HepG2 (cell line): ENCODE measurements around the gene TNFAIP8L2. TPM values are rescaled to one million over a fixed set of nuclear protein-coding genes. Genes with fewer than 3 reads are reported as not detected.
A peak's percentile ranks its signal among the peaks of the same experiment; 100 is the strongest.

ENCODE experiments used
- ATAC-seq: fragments of 200-7000 bp; cut with Tn5 transposase; 3 replicates; pipeline ENCODE4 v1.9.1; 2020; ENCODE audit warnings: mild to moderate bottlenecking, moderate library complexity
- BruUV-seq: library from RNA; stranded (reverse); fragments of 400-500 nt; replicated peaks from 2 replicates; lab custom pipeline; 2021; lab: Mats Ljungman, UMichigan
- CTCF ChIA-PET: fragments of 300-600 bp; formaldehyde crosslinking; extraction: SDS; loops from one replicate; lab custom pipeline; 2021; ENCODE audit warnings: low total read pairs, inconsistent platforms, low intra/inter-chr PET ratio; lab: Yijun Ruan, JAX
- POLR2A ChIA-PET: fragments of 350-600 bp; sonication (Branson Sonifier 250); formaldehyde crosslinking; loops from one replicate; lab custom pipeline; 2020; ENCODE audit warnings: antibody characterized with exemption, inconsistent platforms; lab: Yijun Ruan, JAX
- DNase-seq: peaks from one replicate; pipeline ENCODE4 v3.0.0-alpha.2; 2015; ENCODE audit warnings: low spot score
- FAIRE-seq: peaks from 3 replicates; lab custom pipeline; 2011; peaks lifted over from hg19 to GRCh38; lab: Jason Lieb, UNC
- H2AFZ ChIP-seq: one replicate; pipeline ENCODE4 v1.6.1; 2011; ENCODE audit warnings: low read length, inconsistent platforms
- H3K27ac ChIP-seq: fragments of 300-600 bp; 3 replicates; pipeline ENCODE4 v1.8.0; 2011; ENCODE audit warnings: mixed run types, mild to moderate bottlenecking, mixed read lengths, low read length, inconsistent platforms; ENCODE audit not compliant: insufficient read depth; ENCODE audit errors: extremely low read length
- H3K27me3 ChIP-seq, 2 experiments: fragments of 200-600 bp in 1 of 2; 2 replicates in 1 of 2; 3 replicates in 1 of 2; pipeline versions ENCODE4 v1.6.0 to v1.8.0; 2011; ENCODE audit warnings: low read length in 2 of 2, mild to moderate bottlenecking in 2 of 2, moderate library complexity in 2 of 2, inconsistent platforms in 1 of 2; ENCODE audit not compliant: insufficient read depth in 2 of 2, control insufficient read depth in 1 of 2
- H3K36me3 ChIP-seq, 2 experiments: fragments of 200-600 bp in 1 of 2; replicated peaks in 1 of 2; 2 replicates in 1 of 2; 3 replicates in 1 of 2; pipeline versions ENCODE4 v1.5.1 to v1.8.0; 2011; ENCODE audit warnings: low read length in 2 of 2, inconsistent platforms in 1 of 2; ENCODE audit not compliant: insufficient read depth in 2 of 2, control insufficient read depth in 1 of 2
- H3K4me1 ChIP-seq: 2 replicates; pipeline ENCODE4 v1.5.1; 2012; ENCODE audit warnings: low read length, inconsistent platforms; ENCODE audit not compliant: insufficient read depth
- H3K4me2 ChIP-seq: 2 replicates; pipeline ENCODE4 v1.6.0; 2011; ENCODE audit warnings: low read depth, low read length, inconsistent platforms
- H3K4me3 ChIP-seq, 3 experiments: fragments of 200-600 bp in 1 of 3; sonication (generic), shearing (Covaris generic) in 1 of 3; replicated peaks in 1 of 3; 2 replicates each; pipeline ENCODE4 v1.5.1; 2011 to 2016; ENCODE audit warnings: low read length in 3 of 3, inconsistent platforms in 2 of 3, low read depth in 2 of 3, mild to moderate bottlenecking in 2 of 3, control low read depth in 1 of 3, mixed read lengths in 1 of 3; ENCODE audit not compliant: insufficient read depth in 1 of 3
- H3K79me2 ChIP-seq: one replicate; pipeline ENCODE4 v1.6.1; 2011; ENCODE audit warnings: low read length, inconsistent platforms; ENCODE audit not compliant: insufficient read depth
- H3K9ac ChIP-seq: 2 replicates; pipeline ENCODE4 v1.6.0; 2011; ENCODE audit warnings: mild to moderate bottlenecking, low read depth, low read length, inconsistent platforms; ENCODE audit not compliant: insufficient read depth
- H3K9me3 ChIP-seq: 2 replicates; pipeline ENCODE4 v1.5.1; 2012; ENCODE audit warnings: mild to moderate bottlenecking, low read length
- H4K20me1 ChIP-seq: 2 replicates; pipeline ENCODE4 v1.6.0; 2011; ENCODE audit warnings: inconsistent platforms, mild to moderate bottlenecking, low read length, moderate library complexity; ENCODE audit not compliant: insufficient read depth
- ATF3 ChIP-seq: sonication (generic); formaldehyde crosslinking; IDR thresholded peaks from 2 replicates; pipeline ENCODE4 v1.4.0; 2020; ENCODE audit warnings: missing genetic modification reagents
- ATF4 ChIP-seq, 2 experiments: fragments of 450-650 bp in 1 of 2; sonication (generic) in 1 of 2; formaldehyde crosslinking; IDR thresholded peaks; 2 replicates each; pipeline versions ENCODE4 v1.5.0 to v1.8.0; 2020 to 2022; ENCODE audit warnings: mild to moderate bottlenecking in 1 of 2, missing genetic modification reagents in 1 of 2
- CREB1 ChIP-seq, 2 experiments: fragments of 450-650 bp in 1 of 2; IDR thresholded peaks; 2 replicates each; pipeline ENCODE4 v1.6.1; 2016 to 2017; ENCODE audit warnings: control low read depth in 1 of 2, mild to moderate bottlenecking in 1 of 2, missing compliant biosample characterization in 1 of 2, missing genetic modification characterization in 1 of 2
- GATAD1 ChIP-seq: IDR thresholded peaks from 2 replicates; pipeline ENCODE4 v1.6.1; 2016; ENCODE audit warnings: missing genetic modification reagents, missing compliant biosample characterization
- PHF20 ChIP-seq: sonication (generic); formaldehyde crosslinking; IDR thresholded peaks from 2 replicates; pipeline ENCODE4 v1.5.0; 2020; ENCODE audit warnings: mild to moderate bottlenecking, missing genetic modification reagents
- ZMYM2 ChIP-seq: sonication (generic); formaldehyde crosslinking; IDR thresholded peaks from 2 replicates; pipeline ENCODE4 v1.8.0; 2022; ENCODE audit warnings: mild to moderate bottlenecking, missing genetic modification reagents
- ZNF382 ChIP-seq: sonication (generic); formaldehyde crosslinking; IDR thresholded peaks from 2 replicates; pipeline ENCODE4 v1.5.0; 2020; ENCODE audit warnings: missing genetic modification reagents, mild to moderate bottlenecking, borderline replicate concordance
- ZNF644 ChIP-seq: IDR thresholded peaks from 2 replicates; pipeline ENCODE4 v1.6.1; 2016; ENCODE audit warnings: low read depth
- ZNF770 ChIP-seq: sonication (generic); formaldehyde crosslinking; IDR thresholded peaks from 2 replicates; pipeline ENCODE4 v1.5.0; 2020; ENCODE audit warnings: mild to moderate bottlenecking, missing genetic modification reagents
- WGBS: methylation state at CpG from one replicate; pipeline ENCODE4 v1.1.6; 2017; ENCODE audit warnings: low lambda C conversion rate; 5-methylcytosine and 5-hydroxymethylcytosine counted together
- in situ Hi-C: cut with HindIII; loops from 2 replicates; pipeline ENCODE4 v1.10.0; 2017; ENCODE audit warnings: low pct_unique_long_range_greater_than_20kb; ENCODE audit not compliant: extremely low pct_ligation_motif_present
- intact Hi-C: fragments of 100-400 bp; cut with micrococcal nuclease; formaldehyde crosslinking; loops from one replicate; pipeline ENCODE4 v1.10.0; 2022; ENCODE audit not compliant: unreplicated experiment
- polyA plus RNA-seq, 8 experiments: library from polyadenylated mRNA; depleted of rRNA in 3 of 8; stranded (reverse) in 7 of 8; unstranded in 1 of 8; fragments of >200 nt; fragmentation: Illumina TruSeq in 4 of 8; extraction: Trizol in 4 of 8; gene quantifications; 2 replicates each; pipeline versions ENCODE4 v1.2.1 to v1.2.3, GENCODE V29; 2011 to 2016; ENCODE audit warnings: low read depth in 4 of 8, missing spikeins in 1 of 8, mixed read lengths in 1 of 8; ENCODE audit not compliant: insufficient read depth in 1 of 8
- total RNA-seq, 5 experiments: library from RNA; depleted of rRNA; stranded (reverse); fragments of >200 nt; fragmentation: Illumina TruSeq; extraction: Trizol; gene quantifications; 2 replicates each; pipeline ENCODE4 v1.2.3, GENCODE V29; 2016; ENCODE audit warnings: low read depth in 1 of 5
- TF ChIP-seq, protein P1 (sequence below): sonication (generic); formaldehyde crosslinking; IDR thresholded peaks from 2 replicates; pipeline ENCODE4 v1.4.0; 2020; ENCODE audit warnings: missing genetic modification reagents, borderline replicate concordance
- TF ChIP-seq, protein P2 (sequence below): sonication (generic); formaldehyde crosslinking; IDR thresholded peaks from 2 replicates; pipeline ENCODE4 v1.4.0; 2020; ENCODE audit warnings: missing genetic modification reagents, borderline replicate concordance

The TNFAIP8L2 gene
- total and polyA plus RNA-seq, 2 of the 13 experiments (the other 11 are each of a cell fraction or from before 2014, with no cell fraction given): not detected

DNA sequence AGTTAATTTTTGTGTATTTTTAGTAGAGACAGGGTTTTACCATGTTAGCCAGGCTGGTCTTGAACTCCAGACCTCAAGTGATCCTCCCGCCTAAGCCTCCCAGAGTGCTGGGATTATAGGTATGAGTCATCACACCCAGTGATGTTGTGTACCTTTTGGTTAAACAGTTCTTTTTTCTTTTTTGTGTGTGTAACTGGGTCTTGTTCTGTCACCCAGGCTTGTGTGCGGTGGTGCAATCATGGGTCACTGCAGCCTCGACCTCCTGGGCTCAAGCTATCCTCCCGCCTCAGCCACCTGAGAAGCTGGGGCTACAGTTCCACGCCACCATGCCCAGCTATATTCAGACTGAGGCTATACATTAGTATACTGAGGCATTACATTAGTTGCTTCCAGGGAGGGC lies 48.1 kb upstream of the TNFAIP8L2 start:
- Histone ChIP-seq H3K9ac (no peak overlapping the region), H2AFZ (no peak overlapping the region), H3K79me2 (no peaks in the 10 kb centered on the region), H4K20me1 (no peaks in the 10 kb centered on the region), H3K9me3 (no peaks in the 10 kb centered on the region), H3K4me2 (peak overlapping the region; percentile 62; the same call in 1 of the 2 replicates), H3K36me3 (no peaks in the 10 kb centered on the region), H3K27me3 (no peaks in the 10 kb centered on the region), H3K4me3 (no peak overlapping the region), H3K4me1 (peaks cover 24% of the 10 kb centered on the region), H3K27ac (no peak overlapping the region)
- no TSS peak for BruUV-seq
- intact Hi-C loops: no loop called here
- peak; percentile 78 for ATAC-seq
- peak; percentile 61 for DNase-seq
- ChIA-PET CTCF (no interaction called here), POLR2A (no interaction called here)
- FAIRE-seq: peak; percentile 55
- 9% methylated on average over 5 of the region's 5 CpGs for WGBS
- in situ Hi-C loops: no loop called here
- TF ChIP-seq ATF3: peak; percentile 87
- TF ChIP-seq, protein P1, sequence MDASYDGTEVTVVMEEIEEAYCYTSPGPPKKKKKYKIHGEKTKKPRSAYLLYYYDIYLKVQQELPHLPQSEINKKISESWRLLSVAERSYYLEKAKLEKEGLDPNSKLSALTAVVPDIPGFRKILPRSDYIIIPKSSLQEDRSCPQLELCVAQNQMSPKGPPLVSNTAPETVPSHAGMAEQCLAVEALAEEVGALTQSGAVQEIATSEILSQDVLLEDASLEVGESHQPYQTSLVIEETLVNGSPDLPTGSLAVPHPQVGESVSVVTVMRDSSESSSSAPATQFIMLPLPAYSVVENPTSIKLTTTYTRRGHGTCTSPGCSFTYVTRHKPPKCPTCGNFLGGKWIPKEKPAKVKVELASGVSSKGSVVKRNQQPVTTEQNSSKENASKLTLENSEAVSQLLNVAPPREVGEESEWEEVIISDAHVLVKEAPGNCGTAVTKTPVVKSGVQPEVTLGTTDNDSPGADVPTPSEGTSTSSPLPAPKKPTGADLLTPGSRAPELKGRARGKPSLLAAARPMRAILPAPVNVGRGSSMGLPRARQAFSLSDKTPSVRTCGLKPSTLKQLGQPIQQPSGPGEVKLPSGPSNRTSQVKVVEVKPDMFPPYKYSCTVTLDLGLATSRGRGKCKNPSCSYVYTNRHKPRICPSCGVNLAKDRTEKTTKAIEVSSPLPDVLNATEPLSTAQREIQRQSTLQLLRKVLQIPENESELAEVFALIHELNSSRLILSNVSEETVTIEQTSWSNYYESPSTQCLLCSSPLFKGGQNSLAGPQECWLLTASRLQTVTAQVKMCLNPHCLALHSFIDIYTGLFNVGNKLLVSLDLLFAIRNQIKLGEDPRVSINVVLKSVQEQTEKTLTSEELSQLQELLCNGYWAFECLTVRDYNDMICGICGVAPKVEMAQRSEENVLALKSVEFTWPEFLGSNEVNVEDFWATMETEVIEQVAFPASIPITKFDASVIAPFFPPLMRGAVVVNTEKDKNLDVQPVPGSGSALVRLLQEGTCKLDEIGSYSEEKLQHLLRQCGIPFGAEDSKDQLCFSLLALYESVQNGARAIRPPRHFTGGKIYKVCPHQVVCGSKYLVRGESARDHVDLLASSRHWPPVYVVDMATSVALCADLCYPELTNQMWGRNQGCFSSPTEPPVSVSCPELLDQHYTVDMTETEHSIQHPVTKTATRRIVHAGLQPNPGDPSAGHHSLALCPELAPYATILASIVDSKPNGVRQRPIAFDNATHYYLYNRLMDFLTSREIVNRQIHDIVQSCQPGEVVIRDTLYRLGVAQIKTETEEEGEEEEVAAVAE: no peak
- peak; percentile 64; the same call in 1 of the 2 replicates for TF ChIP-seq ZNF644
- TF ChIP-seq PHF20 (CRISPR knock-in tag): no peak
- peak; percentile 49; the same call in 1 of the 2 replicates for TF ChIP-seq CREB1 (IDR thresholded peaks at IDR 0.05)
- TF ChIP-seq CREB1 (CRISPR knock-in tag; IDR thresholded peaks at IDR 0.05): no peak
- TF ChIP-seq ZNF382 (CRISPR knock-in tag): no peak
- TF ChIP-seq ZNF770 (CRISPR knock-in tag): peak; percentile 97
- TF ChIP-seq ZMYM2 (CRISPR knock-in tag): peak; percentile 96
- TF ChIP-seq GATAD1 (CRISPR knock-in tag): no peak
- TF ChIP-seq, protein P2, sequence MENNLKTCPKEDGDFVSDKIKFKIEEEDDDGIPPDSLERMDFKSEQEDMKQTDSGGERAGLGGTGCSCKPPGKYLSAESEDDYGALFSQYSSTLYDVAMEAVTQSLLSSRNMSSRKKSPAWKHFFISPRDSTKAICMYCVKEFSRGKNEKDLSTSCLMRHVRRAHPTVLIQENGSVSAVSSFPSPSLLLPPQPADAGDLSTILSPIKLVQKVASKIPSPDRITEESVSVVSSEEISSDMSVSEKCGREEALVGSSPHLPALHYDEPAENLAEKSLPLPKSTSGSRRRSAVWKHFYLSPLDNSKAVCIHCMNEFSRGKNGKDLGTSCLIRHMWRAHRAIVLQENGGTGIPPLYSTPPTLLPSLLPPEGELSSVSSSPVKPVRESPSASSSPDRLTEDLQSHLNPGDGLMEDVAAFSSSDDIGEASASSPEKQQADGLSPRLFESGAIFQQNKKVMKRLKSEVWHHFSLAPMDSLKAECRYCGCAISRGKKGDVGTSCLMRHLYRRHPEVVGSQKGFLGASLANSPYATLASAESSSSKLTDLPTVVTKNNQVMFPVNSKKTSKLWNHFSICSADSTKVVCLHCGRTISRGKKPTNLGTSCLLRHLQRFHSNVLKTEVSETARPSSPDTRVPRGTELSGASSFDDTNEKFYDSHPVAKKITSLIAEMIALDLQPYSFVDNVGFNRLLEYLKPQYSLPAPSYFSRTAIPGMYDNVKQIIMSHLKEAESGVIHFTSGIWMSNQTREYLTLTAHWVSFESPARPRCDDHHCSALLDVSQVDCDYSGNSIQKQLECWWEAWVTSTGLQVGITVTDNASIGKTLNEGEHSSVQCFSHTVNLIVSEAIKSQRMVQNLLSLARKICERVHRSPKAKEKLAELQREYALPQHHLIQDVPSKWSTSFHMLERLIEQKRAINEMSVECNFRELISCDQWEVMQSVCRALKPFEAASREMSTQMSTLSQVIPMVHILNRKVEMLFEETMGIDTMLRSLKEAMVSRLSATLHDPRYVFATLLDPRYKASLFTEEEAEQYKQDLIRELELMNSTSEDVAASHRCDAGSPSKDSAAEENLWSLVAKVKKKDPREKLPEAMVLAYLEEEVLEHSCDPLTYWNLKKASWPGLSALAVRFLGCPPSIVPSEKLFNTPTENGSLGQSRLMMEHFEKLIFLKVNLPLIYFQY (CRISPR knock-in tag): peak; percentile 90; the same call in 1 of the 2 replicates
- peak in 1 of 2 experiments; percentile 65; a peak in 2 of 4 replicates for TF ChIP-seq ATF4 (CRISPR knock-in tag; IDR thresholded peaks at IDR 0.05)
